Measurements from ENCODE around the gene ATF1.
A peak's percentile ranks its signal among the peaks of the same experiment; 100 is the strongest.

DNA sequence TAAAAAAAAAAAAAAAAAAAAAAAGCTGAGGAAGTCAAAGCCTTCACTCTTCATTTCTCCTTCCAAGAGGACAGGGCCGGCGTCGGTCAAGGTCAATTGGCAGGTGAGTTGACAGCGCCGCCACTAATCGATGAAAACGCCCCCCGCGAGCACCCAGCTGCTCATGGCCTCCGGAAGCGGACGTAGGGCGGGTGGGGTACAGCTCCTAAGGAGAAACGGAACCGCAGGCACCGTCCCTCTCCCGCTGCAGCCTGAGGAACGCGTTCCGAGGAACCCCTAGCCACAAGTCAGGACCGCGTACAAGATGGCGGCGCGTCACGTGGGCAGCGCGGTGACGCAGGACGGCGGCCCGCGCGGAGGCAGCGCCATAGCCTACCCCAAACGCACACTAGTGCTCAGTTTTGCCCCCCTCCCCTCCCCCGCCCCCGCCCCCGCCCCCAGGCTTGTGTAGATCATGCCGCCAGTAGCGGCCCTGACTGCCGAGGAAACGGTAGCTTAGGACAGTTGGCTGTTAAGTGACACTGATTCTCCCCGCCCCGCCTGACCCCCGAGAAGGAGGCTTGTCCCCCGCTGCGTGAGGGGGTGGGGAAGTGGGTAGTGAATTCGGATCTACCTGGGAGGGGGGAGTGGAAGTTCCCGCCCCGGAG lies at the start of gene ATF1:
- TF ChIP-seq, protein P1, sequence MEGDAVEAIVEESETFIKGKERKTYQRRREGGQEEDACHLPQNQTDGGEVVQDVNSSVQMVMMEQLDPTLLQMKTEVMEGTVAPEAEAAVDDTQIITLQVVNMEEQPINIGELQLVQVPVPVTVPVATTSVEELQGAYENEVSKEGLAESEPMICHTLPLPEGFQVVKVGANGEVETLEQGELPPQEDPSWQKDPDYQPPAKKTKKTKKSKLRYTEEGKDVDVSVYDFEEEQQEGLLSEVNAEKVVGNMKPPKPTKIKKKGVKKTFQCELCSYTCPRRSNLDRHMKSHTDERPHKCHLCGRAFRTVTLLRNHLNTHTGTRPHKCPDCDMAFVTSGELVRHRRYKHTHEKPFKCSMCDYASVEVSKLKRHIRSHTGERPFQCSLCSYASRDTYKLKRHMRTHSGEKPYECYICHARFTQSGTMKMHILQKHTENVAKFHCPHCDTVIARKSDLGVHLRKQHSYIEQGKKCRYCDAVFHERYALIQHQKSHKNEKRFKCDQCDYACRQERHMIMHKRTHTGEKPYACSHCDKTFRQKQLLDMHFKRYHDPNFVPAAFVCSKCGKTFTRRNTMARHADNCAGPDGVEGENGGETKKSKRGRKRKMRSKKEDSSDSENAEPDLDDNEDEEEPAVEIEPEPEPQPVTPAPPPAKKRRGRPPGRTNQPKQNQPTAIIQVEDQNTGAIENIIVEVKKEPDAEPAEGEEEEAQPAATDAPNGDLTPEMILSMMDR (IDR thresholded peaks at IDR 0.05), result peak in 1 of 4 experiments; percentile 7
- TF ChIP-seq POLR2A (IDR thresholded peaks at IDR 0.05), result peak; percentile 59 to 73

Data from gastroesophageal sphincter (tissue), 3 donors.